Measurements from ENCODE around the gene TMEM250. TPM values are rescaled to one million over a fixed set of nuclear protein-coding genes. Genes with fewer than 3 reads are reported as not detected.

TMEM250 gene
- total and polyA plus RNA-seq, 9 of the 15 experiments (the other 6 are each of a cell fraction or from before 2014, with no cell fraction given) = 0.32 to 44.6 (median 12.2) TPM

DNA sequence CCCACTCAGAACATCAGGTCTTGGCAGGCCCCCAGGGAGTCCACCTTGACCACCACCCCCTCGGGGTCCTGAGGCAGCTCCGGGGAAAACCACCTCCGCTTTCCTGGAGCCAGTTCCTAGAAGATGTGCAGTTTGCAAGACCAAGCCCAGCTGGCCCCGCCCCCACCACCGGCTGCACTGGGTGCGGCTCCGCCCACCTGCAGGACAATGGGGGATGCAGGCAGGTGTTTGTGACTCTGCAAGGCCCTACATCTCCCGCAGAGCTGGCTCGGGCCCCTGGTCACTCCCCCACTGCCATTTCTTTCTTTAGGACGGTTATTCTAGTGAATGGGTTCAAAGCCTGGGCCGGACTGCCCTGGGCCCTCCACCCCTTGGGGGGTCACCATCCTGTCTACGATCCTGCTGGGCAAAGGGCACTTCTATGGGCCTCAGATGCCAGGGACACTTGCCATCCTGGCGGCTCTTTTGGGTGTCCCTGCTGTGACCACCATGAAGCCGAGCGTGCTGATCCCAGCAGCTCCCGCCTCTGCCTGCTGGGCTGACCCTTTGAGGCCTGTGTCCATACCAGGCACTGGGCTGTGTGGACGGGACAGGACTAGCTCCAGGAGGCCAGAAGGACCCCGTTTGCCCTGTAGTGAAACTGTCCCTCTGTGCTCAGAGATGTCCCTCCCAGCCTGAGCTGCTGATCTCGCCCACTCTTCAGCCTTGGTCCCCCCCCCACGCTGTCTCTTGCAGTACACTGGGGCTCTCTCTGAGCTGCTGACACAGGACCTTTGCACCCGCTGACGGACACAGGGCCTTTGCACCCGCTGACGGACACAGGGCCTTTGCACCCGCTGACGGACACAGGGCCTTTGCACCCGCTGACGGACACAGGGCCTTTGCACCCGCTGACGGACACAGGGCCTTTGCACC, 17.7 kb downstream of the TMEM250 start:
- H3K4me2 ChIP-seq (ENCODE audit: insufficient read depth, low read length) = no peak overlapping the region
- no peak for TF ChIP-seq SRSF1 (IDR thresholded peaks at IDR 0.05; ENCODE audit: low read depth, low read length)
- no peak for TF ChIP-seq MCM2 (IDR thresholded peaks at IDR 0.05; ENCODE audit: low read depth)
- no peak for TF ChIP-seq NR1H2 (CRISPR knock-in tag; IDR thresholded peaks at IDR 0.05)
- TF ChIP-seq TFAP4 (CRISPR knock-in tag; IDR thresholded peaks at IDR 0.05; ENCODE audit: borderline replicate concordance) = peak; percentile 37; the same call in 1 of the 2 replicates
- 0 out of 2 replicates have a peak, but pooled peaks have one; percentile 24 for TF ChIP-seq ZNF740 (CRISPR knock-in tag; IDR thresholded peaks at IDR 0.05)
- TF ChIP-seq ZNF740 (tag; IDR thresholded peaks at IDR 0.05) = no peak
- TF ChIP-seq MXI1 (IDR thresholded peaks at IDR 0.05; ENCODE audit: low read depth, low read length) = no peak
- TF ChIP-seq ZFP30 (CRISPR knock-in tag; IDR thresholded peaks at IDR 0.05; ENCODE audit: borderline replicate concordance) = no peak
- peak; percentile 52; the same call in 1 of the 2 replicates for TF ChIP-seq SMARCA5 (IDR thresholded peaks at IDR 0.05)
- TF ChIP-seq PCBP1 (IDR thresholded peaks at IDR 0.05; ENCODE audit: low read depth, low read length, poor library complexity, severe bottlenecking) = peak; percentile 58
- TF ChIP-seq SPI1 (IDR thresholded peaks at IDR 0.05; ENCODE audit: borderline replicate concordance, low read depth, low read length) = no peak
- peak; percentile 44 for TF ChIP-seq EGR1 (conservative IDR thresholded peaks at IDR 0.05)
- TF ChIP-seq CBFA2T3 (IDR thresholded peaks at IDR 0.05) = 0 out of 2 replicates have a peak, but pooled peaks have one; percentile 8
- H3K9me3 ChIP-seq (replicated peaks; ENCODE audit: control insufficient read depth, insufficient read depth, low read depth, low read length) = no peaks in the 10 kb centered on the region
- H3K9ac ChIP-seq (ENCODE audit: insufficient read depth in 1 of 2, low read depth in 2 of 2, low read length in 2 of 2) = peak overlapping the region in 1 of 2 experiments; percentile 81; a peak in 2 of 4 replicates
- H3K79me2 ChIP-seq (ENCODE audit: control insufficient read depth, insufficient read depth, low read length) = no peaks in the 10 kb centered on the region; the same call in 2 of the 3 replicates
- ATAC-seq (peak; percentile 64), FAIRE-seq (peak; percentile 23), DNase-seq (ENCODE audit: extremely low read depth in 1 of 4, low spot score in 3 of 4) (peak; percentile 70 to 77 (median 72))
- H3K36me3 ChIP-seq (ENCODE audit: control insufficient read depth, insufficient read depth, low read length) = no peaks in the 10 kb centered on the region
- in situ Hi-C loops (cut with MboI) = no loop called here
- CTCF ChIA-PET (ENCODE audit: low intra/inter-chr PET ratio) = no interaction called here
- no peak overlapping the region; the same call in 2 of the 3 replicates for H3K27ac ChIP-seq (ENCODE audit: extremely low read depth, low read depth, low read length)
- H3K27me3 ChIP-seq (ENCODE audit: control insufficient read depth in 2 of 2, insufficient read depth in 2 of 2, low read length in 2 of 2) = no peaks in the 10 kb centered on the region
- H4K20me1 ChIP-seq (replicated peaks; ENCODE audit: control insufficient read depth, insufficient read depth, low read length) = no peaks in the 10 kb centered on the region
- POLR2A ChIA-PET = interaction anchor here (0.7 to 1.4 kb wide), 3 partner anchors 11 to 41 kb away, joined by 4 to 5 read pairs (median 4); no protein-coding TSS in a partner anchor
- H3K4me3 ChIP-seq = no peak overlapping the region
- intact Hi-C loops (cut with micrococcal nuclease) = no loop called here
- no TSS peak for BruUV-seq (replicated peaks)
- H3K9me1 ChIP-seq (ENCODE audit: control insufficient read depth, insufficient read depth, low read length) = no peaks in the 10 kb centered on the region
- WGBS (ENCODE audit: insufficient coverage, low coverage, missing lambda C conversion rate) = 48% methylated on average over 21 of the region's 30 CpGs
- H2AFZ ChIP-seq (ENCODE audit: low read depth, low read length) = no peak overlapping the region
- peaks cover 19 to 70% of the 10 kb centered on the region in 2 experiments; a peak in 4 of 5 replicates for H3K4me1 ChIP-seq (replicated peaks in 1 of 2; ENCODE audit: control insufficient read depth in 2 of 2, insufficient read depth in 2 of 2, low read length in 2 of 2)
